Measurements from ENCODE around the gene APOBEC2.

DNA sequence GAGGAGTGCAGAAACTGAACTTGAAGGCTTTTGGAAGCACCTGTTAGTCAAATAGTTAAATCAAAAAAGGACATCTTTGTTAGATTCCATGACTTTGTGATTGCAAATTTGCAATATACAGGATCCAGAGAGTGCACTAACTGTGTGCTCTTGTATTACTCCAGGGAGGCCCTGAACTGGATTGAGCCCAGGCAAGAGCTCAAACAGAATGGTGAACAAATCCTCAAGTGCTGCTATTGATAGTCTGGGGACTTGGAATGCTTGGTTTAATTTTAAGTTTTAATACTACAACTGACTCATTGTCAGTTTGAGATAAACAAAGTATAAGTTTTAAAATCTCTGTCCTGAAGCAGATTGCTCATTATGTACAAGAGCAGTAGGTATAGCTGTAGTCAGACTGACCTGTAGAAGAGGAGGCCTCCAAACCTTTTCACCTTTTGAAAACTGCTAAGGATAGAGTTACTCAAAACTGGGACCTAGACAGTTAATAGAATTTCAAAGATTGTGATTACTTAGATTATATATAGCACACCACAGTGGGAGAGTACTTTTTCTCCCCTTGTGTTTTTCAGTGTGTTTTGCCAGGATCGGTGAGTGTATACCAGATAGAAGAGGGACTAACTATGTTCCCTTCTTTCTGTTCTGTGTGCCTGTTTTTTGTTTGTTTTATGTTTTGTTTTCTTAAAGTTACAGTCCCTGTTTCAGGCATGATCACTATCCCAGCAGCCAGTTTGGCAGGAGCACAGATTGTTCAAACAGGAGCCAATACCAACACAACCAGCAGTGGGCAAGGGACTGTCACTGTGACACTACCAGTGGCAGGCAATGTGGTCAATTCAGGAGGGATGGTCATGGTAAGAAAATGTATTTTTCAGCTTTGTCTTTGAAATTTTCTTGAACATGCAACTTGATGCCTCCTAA lies 38.1 kb downstream of the APOBEC2 start:
- TF ChIP-seq, protein P1, sequence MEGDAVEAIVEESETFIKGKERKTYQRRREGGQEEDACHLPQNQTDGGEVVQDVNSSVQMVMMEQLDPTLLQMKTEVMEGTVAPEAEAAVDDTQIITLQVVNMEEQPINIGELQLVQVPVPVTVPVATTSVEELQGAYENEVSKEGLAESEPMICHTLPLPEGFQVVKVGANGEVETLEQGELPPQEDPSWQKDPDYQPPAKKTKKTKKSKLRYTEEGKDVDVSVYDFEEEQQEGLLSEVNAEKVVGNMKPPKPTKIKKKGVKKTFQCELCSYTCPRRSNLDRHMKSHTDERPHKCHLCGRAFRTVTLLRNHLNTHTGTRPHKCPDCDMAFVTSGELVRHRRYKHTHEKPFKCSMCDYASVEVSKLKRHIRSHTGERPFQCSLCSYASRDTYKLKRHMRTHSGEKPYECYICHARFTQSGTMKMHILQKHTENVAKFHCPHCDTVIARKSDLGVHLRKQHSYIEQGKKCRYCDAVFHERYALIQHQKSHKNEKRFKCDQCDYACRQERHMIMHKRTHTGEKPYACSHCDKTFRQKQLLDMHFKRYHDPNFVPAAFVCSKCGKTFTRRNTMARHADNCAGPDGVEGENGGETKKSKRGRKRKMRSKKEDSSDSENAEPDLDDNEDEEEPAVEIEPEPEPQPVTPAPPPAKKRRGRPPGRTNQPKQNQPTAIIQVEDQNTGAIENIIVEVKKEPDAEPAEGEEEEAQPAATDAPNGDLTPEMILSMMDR (conservative IDR thresholded peaks at IDR 0.05; ENCODE audit: low read length) = no peak
- TF ChIP-seq EZH2phosphoT487 (IDR thresholded peaks at IDR 0.05; ENCODE audit: borderline replicate concordance) = no peak

All from Loucy (cell line).